ENCODE measurements around the gene DUSP28. TPM values are rescaled to one million over a fixed set of nuclear protein-coding genes. Genes with fewer than 3 reads are reported as not detected.
A peak's percentile ranks its signal among the peaks of the same experiment; 100 is the strongest.

DUSP28 gene
- total and polyA plus RNA-seq, 2 of the 13 experiments (the other 11 are each of a cell fraction or from before 2014, with no cell fraction given) = 5.2 to 8.6 TPM

- TF ChIP-seq HIVEP1 (CRISPR knock-in tag; IDR thresholded peaks at IDR 0.05) (peak; percentile 18; the same call in 1 of the 2 replicates), ZFP36 (IDR thresholded peaks at IDR 0.05; ENCODE audit: borderline replicate concordance, low read depth, low read length, partially characterized antibody) (no peak), ETS1 (CRISPR knock-in tag; IDR thresholded peaks at IDR 0.05) (0 out of 2 replicates have a peak, but pooled peaks have one; percentile 5), TRAFD1 (CRISPR knock-in tag; IDR thresholded peaks at IDR 0.05; ENCODE audit: borderline replicate concordance) (no peak), HBP1 (CRISPR knock-in tag; IDR thresholded peaks at IDR 0.05; ENCODE audit: low read depth) (peak; percentile 7; the same call in 1 of the 2 replicates), TEAD2 (CRISPR knock-in tag; IDR thresholded peaks at IDR 0.05) (no peak), ZKSCAN8 (CRISPR knock-in tag; IDR thresholded peaks at IDR 0.05; ENCODE audit: borderline replicate concordance) (no peak), LBX2 (CRISPR knock-in tag; IDR thresholded peaks at IDR 0.05; ENCODE audit: borderline replicate concordance) (no peak), ONECUT2 (CRISPR knock-in tag; IDR thresholded peaks at IDR 0.05) (0 out of 2 replicates have a peak, but pooled peaks have one; percentile 26), SALL2 (CRISPR knock-in tag; IDR thresholded peaks at IDR 0.05) (no peak), TP53 (CRISPR knock-in tag; conservative IDR thresholded peaks at IDR 0.05) (peak; percentile 35; the same call in 1 of the 2 replicates), ZNF496 (CRISPR knock-in tag; IDR thresholded peaks at IDR 0.05; ENCODE audit: insufficient replicate concordance) (no peak), RFXAP (CRISPR knock-in tag; IDR thresholded peaks at IDR 0.05; ENCODE audit: borderline replicate concordance) (peak; percentile 18; the same call in 1 of the 2 replicates), ZBTB33 (CRISPR knock-in tag; IDR thresholded peaks at IDR 0.05) (no peak), TBX3 (IDR thresholded peaks at IDR 0.05; ENCODE audit: borderline replicate concordance) (no peak), NKX3-1 (CRISPR knock-in tag; IDR thresholded peaks at IDR 0.05) (0 out of 2 replicates have a peak, but pooled peaks have one; percentile 2), STAT6 (CRISPR knock-in tag; IDR thresholded peaks at IDR 0.05; ENCODE audit: borderline replicate concordance) (0 out of 2 replicates have a peak, but pooled peaks have one; percentile 61)
Observed at GRCh38 chr2:240561325-240561971, 1.3 kb downstream of the DUSP28 start (continued).
